SK-N-SH treated with all-trans-retinoic acid at 6 μM for 48 hours (cell line): ENCODE results near the gene DBP.

Experiments used
- ATAC-seq: fragments of 200-7000 bp; cut with Tn5 transposase; 3 replicates; pipeline ENCODE4 v1.9.1; 2020; ENCODE audit warnings: mild to moderate bottlenecking, moderate library complexity
- ARNTL ChIP-seq: fragments of 450-650 bp; formaldehyde crosslinking; IDR thresholded peaks from 2 replicates; pipeline ENCODE4 v1.5.0; 2020; ENCODE audit warnings: low read depth, mild to moderate bottlenecking, moderate library complexity, borderline replicate concordance
- BACH2 ChIP-seq: fragments of 250-450 bp; sonication (Bioruptor Pico); IDR thresholded peaks from 2 replicates; pipeline ENCODE4 v1.9.0; 2021; ENCODE audit warnings: mild to moderate bottlenecking, borderline replicate concordance
- CSDC2 ChIP-seq: fragments of 250-450 bp; sonication (Bioruptor Pico); IDR thresholded peaks from 2 replicates; pipeline ENCODE4 v1.5.0; 2020; ENCODE audit warnings: mild to moderate bottlenecking, moderate library complexity
- ISL1 ChIP-seq: fragments of 250-450 bp; sonication (Bioruptor Pico); IDR thresholded peaks from 2 replicates; pipeline ENCODE4 v2.1.2; 2022; ENCODE audit warnings: mild to moderate bottlenecking, moderate library complexity
- OSR1 ChIP-seq: fragments of 250-450 bp; sonication (Bioruptor Pico); IDR thresholded peaks from 2 replicates; pipeline ENCODE4 v1.8.0; 2022; ENCODE audit warnings: moderate library complexity, mild to moderate bottlenecking, inconsistent platforms
- PPARA ChIP-seq: fragments of 250-450 bp; sonication (Bioruptor Pico); IDR thresholded peaks from 2 replicates; pipeline ENCODE4 v1.5.0; 2020; ENCODE audit warnings: mild to moderate bottlenecking, borderline replicate concordance
- RARB ChIP-seq: fragments of 250-450 bp; sonication (Bioruptor Pico); IDR thresholded peaks from 2 replicates; pipeline ENCODE4 v1.8.0; 2021; ENCODE audit warnings: mild to moderate bottlenecking, moderate library complexity
- TCF4 ChIP-seq: fragments of 250-450 bp; sonication (Bioruptor Pico); IDR thresholded peaks from 2 replicates; pipeline ENCODE4 v1.8.0; 2021; ENCODE audit warnings: mild to moderate bottlenecking, moderate library complexity, borderline replicate concordance
- TOX ChIP-seq: fragments of 250-450 bp; sonication (Bioruptor Pico); IDR thresholded peaks from 2 replicates; pipeline ENCODE4 v1.8.0; 2021; ENCODE audit warnings: mild to moderate bottlenecking, moderate library complexity, borderline replicate concordance
- ZFP3 ChIP-seq: fragments of 250-450 bp; sonication (Bioruptor Pico); IDR thresholded peaks from 2 replicates; pipeline ENCODE4 v1.5.0; 2020; ENCODE audit warnings: mild to moderate bottlenecking, moderate library complexity
- ZFP30 ChIP-seq: fragments of 450-650 bp; formaldehyde crosslinking; IDR thresholded peaks from 2 replicates; pipeline ENCODE4 v1.5.0; 2022; ENCODE audit warnings: mild to moderate bottlenecking, moderate library complexity
- ZNF70 ChIP-seq: fragments of 450-650 bp; formaldehyde crosslinking; IDR thresholded peaks from 2 replicates; pipeline ENCODE4 v1.5.0; 2020; ENCODE audit warnings: mild to moderate bottlenecking, moderate library complexity
- ZNF8 ChIP-seq: fragments of 450-650 bp; formaldehyde crosslinking; IDR thresholded peaks from 2 replicates; pipeline ENCODE4 v1.5.0; 2020; ENCODE audit warnings: mild to moderate bottlenecking, moderate library complexity
- TF ChIP-seq, protein P1 (sequence below): fragments of 250-450 bp; sonication (Bioruptor Pico); IDR thresholded peaks from 2 replicates; pipeline ENCODE4 v1.8.0; 2021; ENCODE audit warnings: low read depth, mild to moderate bottlenecking, moderate library complexity, borderline replicate concordance
- TF ChIP-seq, protein P2 (sequence below): fragments of 250-450 bp; sonication (Bioruptor Pico); IDR thresholded peaks from 2 replicates; pipeline ENCODE4 v1.5.1; 2021; ENCODE audit warnings: mild to moderate bottlenecking, moderate library complexity
- TF ChIP-seq, protein P3 (sequence below): fragments of 250-450 bp; sonication (Bioruptor Pico); IDR thresholded peaks from 2 replicates; pipeline ENCODE4 v1.8.0; 2020; ENCODE audit warnings: mild to moderate bottlenecking, moderate library complexity, borderline replicate concordance
- TF ChIP-seq, protein P4 (sequence below): fragments of 250-450 bp; sonication (Bioruptor Pico); IDR thresholded peaks from 2 replicates; pipeline ENCODE4 v1.5.1; 2020; ENCODE audit warnings: low read depth, mild to moderate bottlenecking, moderate library complexity
- TF ChIP-seq, protein P5 (sequence below): fragments of 250-450 bp; sonication (Bioruptor Pico); IDR thresholded peaks from 2 replicates; pipeline ENCODE4 v1.5.0; 2020; ENCODE audit warnings: mild to moderate bottlenecking, moderate library complexity

Gene DBP

DNA sequence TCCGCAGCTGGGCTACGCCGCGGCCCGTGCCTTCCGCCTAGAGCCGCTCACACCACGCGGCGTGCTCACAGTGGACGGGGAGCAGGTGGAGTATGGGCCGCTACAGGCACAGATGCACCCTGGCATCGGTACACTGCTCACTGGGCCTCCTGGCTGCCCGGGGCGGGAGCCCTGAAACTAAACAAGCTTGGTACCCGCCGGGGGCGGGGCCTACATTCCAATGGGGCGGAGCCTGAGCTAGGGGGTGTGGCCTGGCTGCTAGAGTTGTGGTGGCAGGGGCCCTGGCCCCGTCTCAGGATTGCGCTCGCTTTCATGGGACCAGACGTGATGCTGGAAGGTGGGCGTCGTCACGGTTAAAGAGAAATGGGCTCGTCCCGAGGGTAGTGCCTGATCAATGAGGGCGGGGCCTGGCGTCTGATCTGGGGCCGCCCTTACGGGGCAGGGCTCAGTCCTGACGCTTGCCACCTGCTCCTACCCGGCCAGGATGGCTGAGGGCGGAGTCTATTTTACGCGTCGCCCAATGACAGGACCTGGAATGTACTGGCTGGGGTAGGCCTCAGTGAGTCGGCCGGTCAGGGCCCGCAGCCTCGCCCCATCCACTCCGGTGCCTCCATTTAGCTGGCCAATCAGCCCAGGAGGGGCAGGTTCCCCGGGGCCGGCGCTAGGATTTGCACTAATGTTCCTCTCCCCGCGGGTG, 7.4 kb downstream of the DBP start:
- no peak for TF ChIP-seq RARB (CRISPR knock-in tag)
- no peak for TF ChIP-seq TOX (CRISPR knock-in tag)
- no peak for TF ChIP-seq CSDC2
- TF ChIP-seq, protein P1, sequence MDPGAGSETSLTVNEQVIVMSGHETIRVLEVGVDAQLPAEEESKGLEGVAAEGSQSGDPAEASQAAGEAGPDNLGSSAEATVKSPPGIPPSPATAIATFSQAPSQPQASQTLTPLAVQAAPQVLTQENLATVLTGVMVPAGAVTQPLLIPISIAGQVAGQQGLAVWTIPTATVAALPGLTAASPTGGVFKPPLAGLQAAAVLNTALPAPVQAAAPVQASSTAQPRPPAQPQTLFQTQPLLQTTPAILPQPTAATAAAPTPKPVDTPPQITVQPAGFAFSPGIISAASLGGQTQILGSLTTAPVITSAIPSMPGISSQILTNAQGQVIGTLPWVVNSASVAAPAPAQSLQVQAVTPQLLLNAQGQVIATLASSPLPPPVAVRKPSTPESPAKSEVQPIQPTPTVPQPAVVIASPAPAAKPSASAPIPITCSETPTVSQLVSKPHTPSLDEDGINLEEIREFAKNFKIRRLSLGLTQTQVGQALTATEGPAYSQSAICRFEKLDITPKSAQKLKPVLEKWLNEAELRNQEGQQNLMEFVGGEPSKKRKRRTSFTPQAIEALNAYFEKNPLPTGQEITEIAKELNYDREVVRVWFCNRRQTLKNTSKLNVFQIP (CRISPR knock-in tag) = no peak
- TF ChIP-seq TCF4 (CRISPR knock-in tag) = no peak
- TF ChIP-seq OSR1 (CRISPR knock-in tag) = no peak
- peak; percentile 2; the same call in 1 of the 3 replicates for ATAC-seq

DNA sequence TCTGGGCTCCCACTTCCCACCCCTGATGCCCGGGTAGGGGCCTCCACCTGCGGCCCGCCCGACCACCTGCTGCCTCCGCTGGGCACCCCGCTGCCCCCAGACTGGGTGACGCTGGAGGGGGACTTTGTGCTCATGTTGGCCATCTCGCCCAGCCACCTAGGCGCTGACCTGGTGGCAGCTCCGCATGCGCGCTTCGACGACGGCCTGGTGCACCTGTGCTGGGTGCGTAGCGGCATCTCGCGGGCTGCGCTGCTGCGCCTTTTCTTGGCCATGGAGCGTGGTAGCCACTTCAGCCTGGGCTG, 7.9 kb downstream of the DBP start:
- no peak for ATAC-seq
- TF ChIP-seq ARNTL (CRISPR knock-in tag) (no peak), ISL1 (no peak), ZNF8 (CRISPR knock-in tag) (no peak), CSDC2 (no peak), ZFP3 (CRISPR knock-in tag) (no peak), TCF4 (CRISPR knock-in tag) (no peak), BACH2 (no peak), PPARA (no peak), ZNF70 (CRISPR knock-in tag) (no peak)
- TF ChIP-seq, protein P2, sequence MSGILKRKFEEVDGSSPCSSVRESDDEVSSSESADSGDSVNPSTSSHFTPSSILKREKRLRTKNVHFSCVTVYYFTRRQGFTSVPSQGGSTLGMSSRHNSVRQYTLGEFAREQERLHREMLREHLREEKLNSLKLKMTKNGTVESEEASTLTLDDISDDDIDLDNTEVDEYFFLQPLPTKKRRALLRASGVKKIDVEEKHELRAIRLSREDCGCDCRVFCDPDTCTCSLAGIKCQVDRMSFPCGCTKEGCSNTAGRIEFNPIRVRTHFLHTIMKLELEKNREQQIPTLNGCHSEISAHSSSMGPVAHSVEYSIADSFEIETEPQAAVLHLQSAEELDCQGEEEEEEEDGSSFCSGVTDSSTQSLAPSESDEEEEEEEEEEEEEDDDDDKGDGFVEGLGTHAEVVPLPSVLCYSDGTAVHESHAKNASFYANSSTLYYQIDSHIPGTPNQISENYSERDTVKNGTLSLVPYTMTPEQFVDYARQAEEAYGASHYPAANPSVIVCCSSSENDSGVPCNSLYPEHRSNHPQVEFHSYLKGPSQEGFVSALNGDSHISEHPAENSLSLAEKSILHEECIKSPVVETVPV (CRISPR knock-in tag) = no peak
- TF ChIP-seq, protein P3, sequence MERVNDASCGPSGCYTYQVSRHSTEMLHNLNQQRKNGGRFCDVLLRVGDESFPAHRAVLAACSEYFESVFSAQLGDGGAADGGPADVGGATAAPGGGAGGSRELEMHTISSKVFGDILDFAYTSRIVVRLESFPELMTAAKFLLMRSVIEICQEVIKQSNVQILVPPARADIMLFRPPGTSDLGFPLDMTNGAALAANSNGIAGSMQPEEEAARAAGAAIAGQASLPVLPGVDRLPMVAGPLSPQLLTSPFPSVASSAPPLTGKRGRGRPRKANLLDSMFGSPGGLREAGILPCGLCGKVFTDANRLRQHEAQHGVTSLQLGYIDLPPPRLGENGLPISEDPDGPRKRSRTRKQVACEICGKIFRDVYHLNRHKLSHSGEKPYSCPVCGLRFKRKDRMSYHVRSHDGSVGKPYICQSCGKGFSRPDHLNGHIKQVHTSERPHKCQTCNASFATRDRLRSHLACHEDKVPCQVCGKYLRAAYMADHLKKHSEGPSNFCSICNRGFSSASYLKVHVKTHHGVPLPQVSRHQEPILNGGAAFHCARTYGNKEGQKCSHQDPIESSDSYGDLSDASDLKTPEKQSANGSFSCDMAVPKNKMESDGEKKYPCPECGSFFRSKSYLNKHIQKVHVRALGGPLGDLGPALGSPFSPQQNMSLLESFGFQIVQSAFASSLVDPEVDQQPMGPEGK (CRISPR knock-in tag) = no peak
- TF ChIP-seq, protein P4, sequence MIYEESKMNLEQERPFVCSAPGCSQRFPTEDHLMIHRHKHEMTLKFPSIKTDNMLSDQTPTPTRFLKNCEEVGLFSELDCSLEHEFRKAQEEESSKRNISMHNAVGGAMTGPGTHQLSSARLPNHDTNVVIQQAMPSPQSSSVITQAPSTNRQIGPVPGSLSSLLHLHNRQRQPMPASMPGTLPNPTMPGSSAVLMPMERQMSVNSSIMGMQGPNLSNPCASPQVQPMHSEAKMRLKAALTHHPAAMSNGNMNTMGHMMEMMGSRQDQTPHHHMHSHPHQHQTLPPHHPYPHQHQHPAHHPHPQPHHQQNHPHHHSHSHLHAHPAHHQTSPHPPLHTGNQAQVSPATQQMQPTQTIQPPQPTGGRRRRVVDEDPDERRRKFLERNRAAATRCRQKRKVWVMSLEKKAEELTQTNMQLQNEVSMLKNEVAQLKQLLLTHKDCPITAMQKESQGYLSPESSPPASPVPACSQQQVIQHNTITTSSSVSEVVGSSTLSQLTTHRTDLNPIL = no peak
- TF ChIP-seq, protein P5, sequence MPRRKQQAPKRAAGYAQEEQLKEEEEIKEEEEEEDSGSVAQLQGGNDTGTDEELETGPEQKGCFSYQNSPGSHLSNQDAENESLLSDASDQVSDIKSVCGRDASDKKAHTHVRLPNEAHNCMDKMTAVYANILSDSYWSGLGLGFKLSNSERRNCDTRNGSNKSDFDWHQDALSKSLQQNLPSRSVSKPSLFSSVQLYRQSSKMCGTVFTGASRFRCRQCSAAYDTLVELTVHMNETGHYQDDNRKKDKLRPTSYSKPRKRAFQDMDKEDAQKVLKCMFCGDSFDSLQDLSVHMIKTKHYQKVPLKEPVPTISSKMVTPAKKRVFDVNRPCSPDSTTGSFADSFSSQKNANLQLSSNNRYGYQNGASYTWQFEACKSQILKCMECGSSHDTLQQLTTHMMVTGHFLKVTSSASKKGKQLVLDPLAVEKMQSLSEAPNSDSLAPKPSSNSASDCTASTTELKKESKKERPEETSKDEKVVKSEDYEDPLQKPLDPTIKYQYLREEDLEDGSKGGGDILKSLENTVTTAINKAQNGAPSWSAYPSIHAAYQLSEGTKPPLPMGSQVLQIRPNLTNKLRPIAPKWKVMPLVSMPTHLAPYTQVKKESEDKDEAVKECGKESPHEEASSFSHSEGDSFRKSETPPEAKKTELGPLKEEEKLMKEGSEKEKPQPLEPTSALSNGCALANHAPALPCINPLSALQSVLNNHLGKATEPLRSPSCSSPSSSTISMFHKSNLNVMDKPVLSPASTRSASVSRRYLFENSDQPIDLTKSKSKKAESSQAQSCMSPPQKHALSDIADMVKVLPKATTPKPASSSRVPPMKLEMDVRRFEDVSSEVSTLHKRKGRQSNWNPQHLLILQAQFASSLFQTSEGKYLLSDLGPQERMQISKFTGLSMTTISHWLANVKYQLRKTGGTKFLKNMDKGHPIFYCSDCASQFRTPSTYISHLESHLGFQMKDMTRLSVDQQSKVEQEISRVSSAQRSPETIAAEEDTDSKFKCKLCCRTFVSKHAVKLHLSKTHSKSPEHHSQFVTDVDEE (CRISPR knock-in tag) = no peak
- TF ChIP-seq, protein P1 (CRISPR knock-in tag) = no peak
- TF ChIP-seq, all 23 proteins: peak for 0

DNA sequence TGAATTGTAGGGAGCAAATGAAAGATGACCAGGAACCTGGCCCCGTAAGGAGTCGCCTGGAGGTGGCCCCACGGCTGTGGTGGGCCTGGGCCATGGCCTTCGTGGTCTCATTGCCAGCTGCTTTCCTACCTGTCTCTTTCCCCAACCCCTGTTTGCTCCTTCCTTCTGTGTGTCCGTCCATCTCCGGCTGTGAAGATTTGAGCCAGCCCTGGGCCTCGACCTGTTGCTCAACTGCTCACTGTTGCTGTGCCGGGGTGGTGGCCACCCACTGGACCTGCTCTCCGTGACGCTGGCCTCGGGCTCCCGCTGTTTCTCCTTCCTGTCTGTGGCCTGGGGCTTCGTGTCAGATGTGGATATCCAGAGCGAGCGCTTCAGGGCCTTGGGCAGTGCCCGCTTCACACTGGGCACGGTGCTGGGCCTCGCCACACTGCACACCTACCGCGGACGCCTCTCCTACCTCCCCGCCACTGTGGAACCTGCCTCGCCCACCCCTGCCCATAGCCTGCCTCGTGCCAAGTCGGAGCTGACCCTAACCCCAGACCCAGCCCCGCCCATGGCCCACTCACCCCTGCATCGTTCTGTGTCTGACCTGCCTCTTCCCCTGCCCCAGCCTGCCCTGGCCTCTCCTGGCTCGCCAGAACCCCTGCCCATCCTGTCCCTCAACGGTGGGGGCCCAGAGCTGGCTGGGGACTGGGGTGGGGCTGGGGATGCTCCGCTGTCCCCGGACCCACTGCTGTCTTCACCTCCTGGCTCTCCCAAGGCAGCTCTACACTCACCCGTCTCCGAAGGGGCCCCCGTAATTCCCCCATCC, 8.5 kb downstream of the DBP start:
- TF ChIP-seq TCF4 (CRISPR knock-in tag) = no peak
- TF ChIP-seq, protein P2 (CRISPR knock-in tag) = no peak
- TF ChIP-seq, protein P4 = no peak
- no peak for TF ChIP-seq ZFP30
- no peak for ATAC-seq
